C4-2B (cell line): ENCODE data around the gene ELOVL4.

ENCODE experiments used
- CTCF ChIP-seq: fragments of 450-650 bp; conservative IDR thresholded peaks from 2 replicates; pipeline ENCODE4 v1.5.1; 2017; ENCODE audit warnings: mild to moderate bottlenecking
- ZFX ChIP-seq: fragments of 450-650 bp; IDR thresholded peaks from 2 replicates; pipeline ENCODE4 v1.6.1; 2017

GRCh38 chr6:79993012-79993910 lies 45.9 kb upstream of the ELOVL4 start:
- TF ChIP-seq CTCF (no peak), ZFX (no peak)
